Measurements from ENCODE around the gene ZNF385C.
A peak's percentile ranks its signal among the peaks of the same experiment; 100 is the strongest.

Gene ZNF385C

DNA sequence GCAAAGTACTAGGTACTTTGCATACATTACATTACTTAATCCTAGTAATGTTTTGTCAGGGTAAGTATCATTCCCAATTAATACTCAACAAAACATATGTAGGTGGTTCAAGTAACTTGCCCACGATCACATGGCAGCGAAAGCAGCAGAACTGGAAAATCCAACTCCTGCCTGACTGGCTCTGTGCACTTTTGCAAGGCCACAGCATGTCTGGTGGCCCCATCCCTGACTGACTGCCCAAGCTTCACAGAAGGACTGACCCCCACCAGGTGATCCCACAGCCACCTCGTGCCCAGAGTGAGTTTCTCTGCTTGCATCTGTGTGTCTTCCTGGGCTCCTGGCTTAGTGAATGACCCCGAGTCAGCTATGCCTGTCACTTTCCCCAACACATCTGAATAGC lies 120.3 kb downstream of the ZNF385C start:
- no peak for DNase-seq

DNA sequence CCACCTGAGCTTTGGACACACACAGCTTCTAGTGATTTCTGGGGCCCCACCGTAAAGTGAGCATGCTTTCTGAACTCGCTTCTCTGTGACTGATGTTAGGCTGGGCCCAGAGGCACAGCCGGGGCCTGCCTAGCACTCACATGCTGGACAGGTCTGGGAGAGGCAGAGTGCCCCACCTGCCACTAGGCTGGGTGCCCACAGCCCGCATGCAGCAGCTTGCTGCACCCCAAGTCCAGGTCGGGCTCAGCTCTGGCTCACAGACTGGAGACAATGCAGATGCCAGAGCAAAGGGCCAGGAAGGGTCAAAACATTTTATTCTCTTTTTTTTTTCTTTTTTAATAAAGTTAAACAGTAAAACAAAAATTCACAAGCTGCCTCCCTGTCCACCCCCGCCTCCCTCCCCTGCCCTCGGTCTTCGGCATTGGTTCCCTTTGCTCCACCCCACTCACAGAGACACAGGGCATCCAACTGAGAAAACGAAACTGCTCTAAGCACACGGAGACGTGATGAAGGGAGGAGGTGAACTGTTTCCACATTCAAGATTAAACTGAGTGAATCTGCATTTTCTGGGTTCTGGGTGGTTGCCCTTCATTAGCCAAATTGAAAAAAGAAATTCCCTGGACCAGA lies 122.0 kb downstream of the ZNF385C start:
- peak; percentile 41 for DNase-seq
